ENCODE measurements around the gene NXPE3. TPM values are rescaled to one million over a fixed set of nuclear protein-coding genes. Genes with fewer than 3 reads are reported as not detected.

NXPE3 gene
- total RNA-seq, 3 donors from 2014 or later (not counting 1 experiment from before 2014, with no cell fraction given) = 17.0 to 27.1 (median 21.1) TPM

GRCh38 chr3:101836160-101836559 lies 57.1 kb downstream of the NXPE3 start:
- no peaks in the 10 kb centered on the region for H3K27me3 Mint-ChIP-seq (ENCODE audit: low read depth in 2 of 2)
- DNase-seq (no peak), ATAC-seq (no peak)
- Histone ChIP-seq H3K4me3 (ENCODE audit: low read length) (no peak overlapping the region), H3K9me3 (ENCODE audit: control insufficient read depth, insufficient read depth, low read length) (no peaks in the 10 kb centered on the region), H3K27me3 (ENCODE audit: control insufficient read depth, insufficient read depth, low read length) (no peaks in the 10 kb centered on the region), H3K4me1 (ENCODE audit: control insufficient read depth, insufficient read depth, low read length) (peaks cover 3% of the 10 kb centered on the region), H3K27ac (ENCODE audit: low read length) (no peak overlapping the region), H3K36me3 (ENCODE audit: control insufficient read depth, insufficient read depth, low read length) (no peaks in the 10 kb centered on the region)
- intact Hi-C loops (cut with micrococcal nuclease) = no loop called here
- no peaks in the 10 kb centered on the region for H3K9me3 Mint-ChIP-seq
- no peak for TF ChIP-seq CTCF (IDR thresholded peaks at IDR 0.05)
- no peak overlapping the region for H3K4me3 Mint-ChIP-seq
- no peak overlapping the region for H3K27ac Mint-ChIP-seq
- no peaks in the 10 kb centered on the region for H3K36me3 Mint-ChIP-seq
- 100% methylated on average over 6 of the region's 6 CpGs for whole genome bisulfite sequencing (ENCODE audit: insufficient coverage)
- peaks cover 13 to 18% of the 10 kb centered on the region in 2 donors for H3K4me1 Mint-ChIP-seq

DNA sequence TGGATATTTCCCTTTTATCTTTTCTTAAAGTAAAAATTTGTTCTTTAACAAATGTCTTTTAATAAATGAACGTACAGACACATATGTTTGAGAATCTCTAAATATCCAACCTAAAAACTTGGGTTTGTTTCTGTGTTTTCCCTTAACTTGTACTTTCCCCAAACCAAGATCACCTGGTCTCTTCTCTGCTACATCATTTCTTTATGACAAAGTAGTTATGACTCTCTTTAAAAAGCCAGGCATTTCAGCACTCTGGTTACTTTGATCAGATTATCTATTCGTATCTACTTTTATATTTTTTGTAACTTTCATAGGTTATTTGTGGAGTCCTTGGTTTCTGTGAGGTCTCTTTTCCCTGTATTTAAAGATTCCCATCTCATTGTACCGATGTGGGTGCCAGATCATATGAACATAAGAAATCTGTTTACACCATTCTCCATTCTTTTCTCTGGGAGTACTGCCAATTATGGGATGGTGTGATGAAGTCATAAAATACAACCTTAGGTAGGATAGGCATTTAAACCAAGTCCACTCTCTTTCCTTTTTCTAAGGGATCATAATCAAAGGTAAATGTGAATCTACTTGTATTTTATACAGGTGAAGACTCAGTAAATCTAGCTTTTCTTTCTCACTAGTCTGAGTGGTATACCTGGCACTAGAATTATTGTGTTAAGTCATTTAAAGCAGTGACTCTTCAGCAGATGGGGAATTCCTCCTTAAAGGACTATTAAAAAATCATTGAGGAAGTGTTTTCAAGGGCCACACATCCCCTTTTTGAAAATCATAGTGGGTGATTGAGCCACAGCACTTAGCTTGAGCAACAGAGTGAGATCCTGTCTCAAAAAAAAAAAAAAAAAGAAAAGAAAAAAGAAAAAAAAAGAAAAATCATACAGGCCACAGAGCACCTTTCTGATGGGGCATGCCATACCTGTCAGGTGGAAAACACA lies 57.9 kb downstream of the NXPE3 start:
- Histone ChIP-seq H3K4me3 (ENCODE audit: low read length) (no peak overlapping the region), H3K27me3 (ENCODE audit: control insufficient read depth, insufficient read depth, low read length) (no peaks in the 10 kb centered on the region), H3K4me1 (ENCODE audit: control insufficient read depth, insufficient read depth, low read length) (peaks cover 3% of the 10 kb centered on the region), H3K36me3 (ENCODE audit: control insufficient read depth, insufficient read depth, low read length) (no peaks in the 10 kb centered on the region), H3K9me3 (ENCODE audit: control insufficient read depth, insufficient read depth, low read length) (no peaks in the 10 kb centered on the region), H3K27ac (ENCODE audit: low read length) (no peak overlapping the region)
- no peak for TF ChIP-seq CTCF (IDR thresholded peaks at IDR 0.05)
- no peak overlapping the region for H3K4me3 Mint-ChIP-seq
- no peak for DNase-seq
- H3K27me3 Mint-ChIP-seq (ENCODE audit: low read depth in 2 of 2) = no peaks in the 10 kb centered on the region
- ATAC-seq = peak in 1 of 3 donors; percentile 60
- no peaks in the 10 kb centered on the region for H3K9me3 Mint-ChIP-seq
- H3K27ac Mint-ChIP-seq = no peak overlapping the region
- no peaks in the 10 kb centered on the region for H3K36me3 Mint-ChIP-seq
- WGBS (ENCODE audit: insufficient coverage) = 100% methylated on average over 1 of the region's 3 CpGs
- intact Hi-C loops (cut with micrococcal nuclease) = no loop called here
- H3K4me1 Mint-ChIP-seq = peaks cover 13 to 18% of the 10 kb centered on the region in 2 donors

DNA sequence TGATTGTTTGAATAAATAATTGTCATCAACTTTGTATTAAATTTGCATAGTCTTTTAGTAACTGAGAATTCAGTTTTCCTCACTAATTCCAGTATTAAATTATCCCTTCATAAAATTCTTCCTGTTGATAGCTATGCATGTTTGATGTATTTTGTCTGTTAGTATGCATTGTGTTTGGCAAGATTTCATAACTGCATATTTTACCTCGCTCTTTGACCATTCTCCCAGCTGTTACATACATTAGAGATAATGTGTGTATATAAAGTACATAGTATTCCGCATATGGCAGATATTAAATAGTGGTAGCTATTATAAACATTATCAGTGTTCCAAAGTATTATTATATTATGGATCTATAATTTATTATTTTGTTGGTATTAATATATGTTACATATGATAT lies 59.7 kb downstream of the NXPE3 start:
- intact Hi-C loops (cut with micrococcal nuclease) = no loop called here
- no peaks in the 10 kb centered on the region for H3K27me3 Mint-ChIP-seq (ENCODE audit: low read depth in 2 of 2)
- peaks cover 8 to 10% of the 10 kb centered on the region in 2 donors for H3K4me1 Mint-ChIP-seq
- Histone ChIP-seq H3K4me3 (ENCODE audit: low read length) (no peak overlapping the region), H3K9me3 (ENCODE audit: control insufficient read depth, insufficient read depth, low read length) (no peaks in the 10 kb centered on the region), H3K36me3 (ENCODE audit: control insufficient read depth, insufficient read depth, low read length) (no peaks in the 10 kb centered on the region), H3K4me1 (ENCODE audit: control insufficient read depth, insufficient read depth, low read length) (peaks cover under 1% of the 10 kb centered on the region), H3K27ac (ENCODE audit: low read length) (no peak overlapping the region), H3K27me3 (ENCODE audit: control insufficient read depth, insufficient read depth, low read length) (no peaks in the 10 kb centered on the region)
- no peak overlapping the region for H3K4me3 Mint-ChIP-seq
- H3K9me3 Mint-ChIP-seq = no peaks in the 10 kb centered on the region
- no peak for ATAC-seq
- WGBS (ENCODE audit: insufficient coverage) = no CpG with 5 or more reads among the region's 2 CpGs
- DNase-seq = no peak
- H3K36me3 Mint-ChIP-seq = no peaks in the 10 kb centered on the region
- H3K27ac Mint-ChIP-seq = no peak overlapping the region
- no peak for TF ChIP-seq CTCF (IDR thresholded peaks at IDR 0.05)
